ENCODE data around the gene IP6K2.
"Not testable (repeated sequence)": the region's sequence is repeated elsewhere in the genome, so short reads cannot be mapped to it uniquely, and the experiment has no call there.

Gene IP6K2

DNA sequence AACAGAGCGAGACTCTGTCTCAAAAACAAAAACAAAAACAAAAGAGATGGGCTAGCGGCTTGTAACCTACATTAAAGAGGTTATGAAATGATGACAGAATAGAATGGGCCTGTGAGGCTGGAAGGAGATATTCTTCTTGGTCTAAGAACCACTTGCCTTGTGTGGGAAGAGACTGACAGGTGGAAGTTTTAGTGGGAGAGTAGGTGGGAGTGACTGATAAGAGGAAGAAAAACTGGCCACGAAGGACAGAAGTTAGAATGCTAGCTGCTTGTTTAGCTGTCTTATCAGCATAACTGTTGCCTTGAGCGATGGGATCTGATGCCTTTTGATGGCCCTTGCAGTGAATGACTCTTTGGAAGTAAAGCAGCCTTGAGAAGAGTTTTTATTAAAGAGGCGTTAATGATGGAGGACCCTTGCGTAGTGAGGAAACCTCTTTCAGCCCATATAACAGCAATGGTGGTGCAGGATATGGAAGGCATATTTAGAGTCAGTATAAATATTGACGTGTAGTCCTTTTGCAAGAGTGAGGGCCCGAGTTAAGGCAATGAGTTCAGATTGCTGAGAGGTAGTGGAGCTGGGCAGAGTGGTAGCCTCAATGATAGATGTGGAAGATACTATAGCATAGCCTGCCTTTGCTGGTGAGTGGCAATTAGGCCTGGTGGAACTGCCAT, 8.3 kb upstream of the IP6K2 start:
- DNase-seq: not testable (repeated sequence)

DNA sequence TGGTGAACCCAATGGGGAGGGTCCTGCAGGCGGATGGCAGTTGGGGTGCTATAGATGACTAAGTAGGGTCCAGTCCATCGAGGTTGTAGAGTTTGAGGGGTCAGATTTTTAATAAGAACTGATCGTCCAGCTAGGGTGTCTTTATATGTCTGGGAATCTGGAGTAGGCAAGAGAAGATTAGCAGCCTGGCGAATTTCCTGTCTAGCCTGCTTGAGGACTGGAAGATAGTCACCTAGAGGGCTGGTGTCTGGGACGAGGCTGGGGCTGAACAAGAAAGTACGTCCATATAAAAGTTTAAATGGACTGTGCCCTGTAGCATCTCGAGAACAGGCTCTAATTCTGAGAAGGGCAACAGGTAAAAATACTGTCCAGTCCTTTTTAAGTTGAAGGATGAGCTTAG, 6.7 kb upstream of the IP6K2 start:
- DNase-seq: no peak

DNA sequence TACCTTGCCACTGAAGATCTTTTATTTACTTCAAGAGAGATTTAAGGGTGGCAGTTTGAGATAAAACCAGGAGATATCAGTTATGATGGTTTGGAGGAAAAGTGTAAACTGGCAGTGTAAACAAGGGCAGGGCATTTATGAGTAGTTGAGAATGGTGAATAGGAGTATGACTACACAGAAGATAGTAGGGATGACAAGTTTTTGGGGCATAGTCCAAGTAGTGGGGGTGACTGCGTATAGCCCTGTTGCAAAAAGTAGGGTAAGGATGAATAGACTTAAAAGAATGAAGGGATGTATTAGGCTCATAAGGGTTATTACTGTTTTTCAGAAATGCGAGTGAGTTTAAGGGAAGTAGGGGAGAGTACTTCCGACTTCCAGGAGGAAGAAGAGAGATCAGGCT, 6.3 kb upstream of the IP6K2 start:
- not testable (repeated sequence) for DNase-seq

GRCh38 chr3:48716508-48716981, 476 bp downstream of the IP6K2 start:
- peak; percentile 46 for DNase-seq

DNA sequence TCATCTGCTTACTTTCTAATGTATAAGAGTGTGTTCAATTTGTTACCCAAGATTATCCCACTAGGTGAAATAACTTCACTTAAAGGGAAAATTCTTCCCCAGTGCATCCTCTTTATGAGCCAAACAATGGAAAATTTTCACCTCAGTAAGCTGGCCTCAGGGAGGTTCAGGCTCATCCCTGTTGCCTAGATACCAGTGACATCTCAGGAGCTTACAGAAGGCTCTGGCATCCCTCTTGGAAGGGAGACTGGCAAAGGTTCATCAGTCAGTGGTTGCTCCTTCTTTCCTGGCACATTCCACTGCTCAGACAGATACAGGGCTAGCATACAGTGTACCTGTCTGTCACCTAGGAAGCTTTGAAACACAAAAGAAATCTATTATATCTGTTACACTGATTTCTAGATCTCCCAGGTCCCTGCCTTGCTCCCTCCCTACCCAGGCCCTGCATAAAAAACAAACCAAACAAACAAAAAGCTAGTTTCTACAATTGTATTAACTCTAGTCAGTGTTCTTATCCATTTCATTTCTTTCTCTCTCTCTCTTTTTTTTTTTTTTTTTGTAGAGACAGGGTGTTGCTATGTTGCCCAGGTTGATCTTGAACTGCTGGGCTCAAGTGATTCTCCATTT, 1.7 kb downstream of the IP6K2 start:
- DNase-seq: no peak

DNA sequence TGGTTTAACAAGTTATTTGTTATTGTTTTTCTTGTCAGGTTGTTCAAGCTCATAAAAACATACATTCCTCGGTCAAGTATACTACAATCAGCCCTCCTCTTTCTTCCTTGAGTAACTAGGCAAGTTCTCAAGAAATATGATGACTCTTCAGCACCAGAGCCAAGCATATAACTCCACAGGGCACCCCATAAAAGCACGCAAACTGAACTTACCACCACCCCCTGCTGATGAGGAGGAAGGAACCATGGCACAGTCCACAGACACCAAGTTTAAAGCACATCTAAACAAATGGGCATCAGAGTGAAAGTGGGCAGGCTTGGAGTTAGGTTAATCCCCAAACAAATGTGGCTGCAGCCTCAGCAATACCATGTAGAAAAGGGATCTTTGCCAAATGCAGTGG, 5.3 kb downstream of the IP6K2 start:
- no peak for DNase-seq

- DNase-seq: no peak
These were observed 8.0 kb downstream of the IP6K2 start for GRCh38 chr3:48709051-48709461.

DNA sequence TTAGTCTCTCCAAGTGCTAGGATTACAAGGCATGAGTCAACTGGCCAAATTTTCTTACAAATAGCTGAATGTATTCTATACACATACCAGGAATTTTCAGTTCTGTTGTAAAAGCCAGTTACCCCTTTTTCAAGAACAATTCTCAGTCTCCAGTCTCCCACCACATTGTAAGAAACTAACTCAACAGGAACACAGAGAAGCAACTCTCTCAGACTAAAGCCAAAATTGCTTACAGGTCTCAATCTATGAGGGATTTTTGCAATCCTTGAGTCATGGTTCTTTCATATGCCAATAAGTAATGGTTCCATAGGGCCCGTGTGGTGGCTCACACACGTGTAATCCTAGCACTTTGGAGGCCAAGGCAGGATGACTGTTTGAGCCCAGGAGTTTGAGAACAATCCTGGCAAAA, 8.5 kb downstream of the IP6K2 start:
- no peak for DNase-seq

- no peak for DNase-seq
These were observed 9.9 kb downstream of the IP6K2 start for GRCh38 chr3:48707157-48707556.

DNA sequence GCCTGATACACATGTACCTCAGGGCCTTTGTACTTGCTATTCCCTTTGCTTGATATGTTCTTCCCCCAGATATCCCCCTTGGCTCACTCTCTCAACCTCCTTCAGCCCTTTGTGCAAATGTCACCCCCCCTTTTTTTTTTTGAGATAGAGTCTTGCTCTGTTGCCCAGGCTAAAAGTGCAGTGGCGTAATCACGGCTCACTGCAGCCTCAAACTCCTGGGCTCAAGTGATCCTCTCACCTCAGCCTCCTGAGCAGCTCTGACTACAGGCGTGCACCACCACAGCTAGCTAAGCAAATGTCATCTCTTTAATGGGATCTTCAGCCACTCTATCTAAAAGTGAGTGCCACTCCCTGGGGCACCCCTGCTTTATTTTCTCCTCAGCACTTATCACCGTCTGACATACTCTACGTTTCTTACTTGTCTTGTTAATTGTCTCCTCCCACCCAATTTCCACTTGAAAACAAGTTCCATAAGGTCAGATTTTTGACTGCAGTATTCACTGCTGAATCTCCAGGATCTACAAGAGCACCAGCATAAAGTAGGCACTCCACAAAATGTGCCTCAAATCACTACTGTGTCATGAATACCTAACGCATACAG, 14.6 kb downstream of the IP6K2 start:
- no peak for DNase-seq

- DNase-seq: no peak
These were observed 16.2 kb downstream of the IP6K2 start for GRCh38 chr3:48700731-48701405.

- no peak for DNase-seq
These were observed 18.1 kb downstream of the IP6K2 start for GRCh38 chr3:48698891-48699290.

- DNase-seq: no peak
These were observed 19.1 kb downstream of the IP6K2 start for GRCh38 chr3:48697952-48698351.

- no peak for DNase-seq
These were observed 20.4 kb downstream of the IP6K2 start for GRCh38 chr3:48696601-48697000.

DNA sequence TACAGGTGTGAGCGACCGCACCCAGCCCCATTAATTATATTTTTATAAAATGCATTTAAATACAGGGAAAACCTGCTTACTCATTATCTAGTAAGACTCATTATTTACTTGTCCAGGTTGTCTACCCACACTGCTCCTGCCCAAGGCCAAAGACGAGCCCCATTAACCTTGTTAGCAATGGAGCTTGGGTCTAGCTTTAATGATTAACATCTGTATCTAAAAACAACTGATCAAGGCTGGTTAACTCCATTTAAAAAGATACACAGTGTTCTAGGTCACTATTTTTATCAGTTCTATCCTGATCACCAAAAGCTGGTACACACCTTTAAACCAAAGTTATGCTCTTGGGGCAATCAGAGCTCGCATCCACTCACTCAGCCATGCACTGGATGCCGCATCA, 20.9 kb downstream of the IP6K2 start:
- DNase-seq: no peak

- no peak for DNase-seq
These were observed 21.6 kb downstream of the IP6K2 start for GRCh38 chr3:48695393-48695753.

- no peak for DNase-seq
These were observed 22.2 kb downstream of the IP6K2 start for GRCh38 chr3:48694610-48695392.

DNA sequence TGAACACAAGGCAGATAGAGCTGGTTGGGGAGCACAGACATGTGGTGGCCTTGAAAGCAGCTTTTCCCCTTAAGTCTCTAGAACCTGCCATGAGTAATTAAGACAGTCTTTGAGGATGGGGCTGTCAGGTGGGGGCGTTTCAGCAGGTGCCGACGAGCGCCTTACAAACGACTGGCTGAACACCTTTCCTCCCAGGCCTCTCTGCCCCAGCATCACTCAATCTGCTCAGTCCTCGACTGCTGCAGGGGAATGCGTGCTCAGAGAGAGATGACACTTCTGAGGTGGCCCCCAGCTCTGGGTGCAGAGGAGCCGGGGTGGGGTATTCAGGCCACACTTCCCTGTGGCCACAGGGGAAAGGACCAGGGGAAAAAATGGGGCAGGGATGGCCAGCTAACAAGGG, 23.2 kb downstream of the IP6K2 start:
- DNase-seq: no peak

- DNase-seq: no peak
These were observed 24.5 kb downstream of the IP6K2 start for GRCh38 chr3:48692551-48692950.

DNA sequence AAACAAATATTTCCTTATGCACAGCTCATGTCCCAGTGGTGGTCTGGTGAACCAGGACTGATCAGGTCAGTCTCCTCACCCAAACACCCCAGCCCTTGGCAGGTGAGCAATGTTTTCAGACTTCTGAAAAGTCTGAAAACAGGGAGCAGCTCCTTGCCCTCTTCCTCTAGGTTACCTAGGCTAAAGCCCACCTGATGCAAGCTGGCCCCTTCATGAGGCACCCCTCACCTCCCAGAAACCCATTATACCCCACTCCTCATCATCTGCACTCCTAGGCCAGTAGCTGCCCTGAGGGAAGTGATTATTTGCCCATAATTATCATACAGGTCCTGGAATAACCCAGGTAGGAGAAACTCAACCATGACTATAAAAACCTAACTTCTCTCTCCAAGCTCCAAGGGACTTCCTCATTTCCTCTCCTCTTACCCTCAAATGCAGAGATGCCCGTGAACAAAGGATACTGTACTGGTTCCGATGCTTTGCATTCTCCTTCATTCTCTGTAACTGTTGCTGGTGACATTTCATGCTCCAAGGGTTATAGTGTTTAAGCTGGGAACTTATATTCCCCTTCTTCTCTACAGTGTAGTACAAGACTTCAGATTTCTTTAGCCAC, 26.1 kb downstream of the IP6K2 start:
- no peak for DNase-seq

- no peak for DNase-seq
These were observed 27.6 kb downstream of the IP6K2 start for GRCh38 chr3:48689384-48689783.

DNA sequence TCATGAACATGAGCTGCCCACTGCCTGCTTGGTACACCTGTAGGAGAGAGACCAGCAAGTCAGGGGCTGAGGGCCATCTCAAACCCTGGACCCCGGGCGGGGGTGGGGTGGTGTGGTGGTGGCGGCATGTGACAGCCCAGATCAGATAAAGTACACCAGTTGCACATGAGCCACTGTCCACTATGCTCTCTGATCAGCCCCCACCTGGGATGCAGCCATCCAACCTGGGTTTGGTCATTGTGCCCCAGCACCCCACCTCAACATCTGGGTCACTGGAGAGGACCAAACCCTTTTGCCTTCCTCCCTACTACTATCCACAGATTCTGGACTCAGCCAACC, 28.3 kb downstream of the IP6K2 start:
- DNase-seq: no peak
